ENCODE measurements around the gene HOXB9.

The HOXB9 gene

GRCh38 chr17:48615963-48616716 is 10.0 kb downstream of the HOXB9 start:
- TF ChIP-seq EZH2phosphoT487 (IDR thresholded peaks at IDR 0.05; ENCODE audit: borderline replicate concordance, low read length) (no peak), CTCF (IDR thresholded peaks at IDR 0.05; ENCODE audit: low read depth, low read length, poor library complexity, severe bottlenecking) (no peak)
- no peak overlapping the region for H3K27ac ChIP-seq (ENCODE audit: low read depth, low read length)
- no peak overlapping the region for H3K4me3 ChIP-seq (ENCODE audit: low read length)
- no peaks in the 10 kb centered on the region for H3K36me3 ChIP-seq (ENCODE audit: control insufficient read depth, low read length)
- H4K20me1 ChIP-seq (ENCODE audit: control insufficient read depth, insufficient read depth, low read depth, low read length): no peaks in the 10 kb centered on the region
- H3K9me2 ChIP-seq (replicated peaks; ENCODE audit: control insufficient read depth, low read length): no peaks in the 10 kb centered on the region
- no peaks in the 10 kb centered on the region for H3K9me3 ChIP-seq (ENCODE audit: control insufficient read depth, insufficient read depth, low read length)
- peaks cover 21% of the 10 kb centered on the region for H3K4me1 ChIP-seq (ENCODE audit: control insufficient read depth, low read length)
- peaks cover 82% of the 10 kb centered on the region for H3K27me3 ChIP-seq (ENCODE audit: control insufficient read depth, low read length)
- no peaks in the 10 kb centered on the region for H3F3A ChIP-seq (ENCODE audit: control insufficient read depth, insufficient read depth)
- H3K79me2 ChIP-seq (ENCODE audit: control insufficient read depth, low read length): no peaks in the 10 kb centered on the region
- no peak overlapping the region for H3K4me2 ChIP-seq (ENCODE audit: low read length)

- no peaks in the 10 kb centered on the region for H3K9me2 ChIP-seq (replicated peaks; ENCODE audit: control insufficient read depth, low read length)
- peaks cover 76% of the 10 kb centered on the region for H3K27me3 ChIP-seq (ENCODE audit: control insufficient read depth, low read length)
Observed at GRCh38 chr17:48615047-48615962, 10.9 kb downstream of the HOXB9 start, which contains the start of gene HOXB8. HOXB8 (minus strand) TSS chr17:48615292; CDS start chr17:48614704, 588 bp downstream.

More at GRCh38 chr17:48615047-48615962, 10.9 kb downstream of the HOXB9 start, which contains the start of gene HOXB8:
- Histone ChIP-seq H3K9me3 (ENCODE audit: control insufficient read depth, insufficient read depth, low read length) (no peaks in the 10 kb centered on the region), H4K20me1 (ENCODE audit: control insufficient read depth, insufficient read depth, low read depth, low read length) (no peaks in the 10 kb centered on the region), H3K4me2 (ENCODE audit: low read length) (no peak within 1 kb of the TSS), H3K79me2 (ENCODE audit: control insufficient read depth, low read length) (no peaks in the 10 kb centered on the region), H3K4me3 (ENCODE audit: low read length) (no peak within 1 kb of the TSS), H3K36me3 (ENCODE audit: control insufficient read depth, low read length) (no peaks in the 10 kb centered on the region), H3K4me1 (ENCODE audit: control insufficient read depth, low read length) (peaks cover 21% of the 10 kb centered on the region), H3K27ac (ENCODE audit: low read depth, low read length) (no peak within 1 kb of the TSS), H3F3A (ENCODE audit: control insufficient read depth, insufficient read depth) (no peaks in the 10 kb centered on the region)
- TF ChIP-seq CTCF (IDR thresholded peaks at IDR 0.05; ENCODE audit: low read depth, low read length, poor library complexity, severe bottlenecking) (no peak), EZH2phosphoT487 (IDR thresholded peaks at IDR 0.05; ENCODE audit: borderline replicate concordance, low read length) (no peak)
